Sigmoid colon (tissue), 7 donors: ENCODE data around the gene GNL1. TPM values are rescaled to one million over a fixed set of nuclear protein-coding genes. Genes with fewer than 3 reads are reported as not detected.

Experiments used
- DNase-seq: peaks from one replicate; pipeline ENCODE4 v3.0.0-alpha.2; 2019
- H3K27ac ChIP-seq, 4 donors: fragments of 200-600 bp; sonication (generic); one replicate each; pipeline ENCODE4 v1.5.1; 2016 to 2019; ENCODE audit warnings: mild to moderate bottlenecking in 1 of 4
- H3K27me3 ChIP-seq, 3 donors: fragments of 200-600 bp; sonication (generic); one replicate each; pipeline ENCODE4 v1.5.1; 2019; ENCODE audit warnings: mild to moderate bottlenecking in 1 of 3
- H3K36me3 ChIP-seq, 4 donors: fragments of 200-600 bp; sonication (generic); one replicate each; pipeline ENCODE4 v1.5.1; 2016 to 2019
- H3K4me1 ChIP-seq, 4 donors: fragments of 200-600 bp; sonication (generic); one replicate each; pipeline ENCODE4 v1.5.1; 2017 to 2019
- H3K4me3 ChIP-seq, 4 donors: fragments of 200-600 bp; sonication (generic); one replicate each; pipeline ENCODE4 v1.5.1; 2017 to 2019; ENCODE audit warnings: mild to moderate bottlenecking in 2 of 4, moderate library complexity in 1 of 4
- H3K9me3 ChIP-seq, 4 donors: fragments of 200-600 bp in 3 of 4; sonication (generic) in 3 of 4; one replicate each; pipeline versions ENCODE4 v1.5.1 to v1.6.1; 2013 to 2019
- EP300 ChIP-seq, 4 donors: sonication (generic); formaldehyde crosslinking; IDR thresholded peaks; one replicate each; pipeline ENCODE4 v1.6.1; 2017; ENCODE audit warnings: antibody characterized with exemption in 4 of 4
- POLR2A ChIP-seq, 2 donors: fragments of 450-650 bp; IDR thresholded peaks; one replicate each; pipeline ENCODE4 v1.6.1; 2016; ENCODE audit warnings: antibody characterized with exemption in 2 of 2, mild to moderate bottlenecking in 2 of 2, moderate library complexity in 2 of 2
- POLR2AphosphoS5 ChIP-seq, 4 donors: sonication (generic); formaldehyde crosslinking; IDR thresholded peaks; one replicate each; pipeline ENCODE4 v1.6.1; 2017; ENCODE audit warnings: antibody characterized with exemption in 4 of 4
- WGBS, 2 donors: extraction: QIAGEN DNeasy Blood & Tissue Kit; methylation state at CpG; one replicate each; pipeline ENCODE4 v1.1.7; 2013; 5-methylcytosine and 5-hydroxymethylcytosine counted together
- intact Hi-C: fragments of 100-400 bp; cut with DNase I; formaldehyde crosslinking; loops from one replicate; pipeline ENCODE4 v1.15.1; 2023
- polyA plus RNA-seq, 3 donors: library from polyadenylated mRNA; stranded (reverse); fragments of 200-250 nt; gene quantifications; one replicate each; pipeline ENCODE4 v1.2.3, GENCODE V29; 2013
- total RNA-seq, 4 donors: library from RNA; depleted of rRNA; stranded (reverse); fragments of >200 nt; gene quantifications; one replicate each; pipeline ENCODE4 v1.1.0, GENCODE V29; 2016
- TF ChIP-seq, protein P1 (sequence below), 4 experiments: fragments of 450-650 bp in 3 of 4; fragments of 200-600 bp in 1 of 4; IDR thresholded peaks; one replicate each; pipeline ENCODE4 v1.5.1; 2016 to 2019; ENCODE audit warnings: antibody characterized with exemption in 4 of 4, mild to moderate bottlenecking in 3 of 4, moderate library complexity in 2 of 4
- donor health status: healthy with polysubstance abuse.
- donor health status: Bipolar disorder and iron deficiency.
- donor health status: healthy.

GNL1 gene
- total RNA-seq (10 to 100 TPM; 31.6 to 36.3 (median 33.7) TPM), polyA plus RNA-seq (10 to 100 TPM; 27.7 to 50.6 (median 43.2) TPM)

DNA sequence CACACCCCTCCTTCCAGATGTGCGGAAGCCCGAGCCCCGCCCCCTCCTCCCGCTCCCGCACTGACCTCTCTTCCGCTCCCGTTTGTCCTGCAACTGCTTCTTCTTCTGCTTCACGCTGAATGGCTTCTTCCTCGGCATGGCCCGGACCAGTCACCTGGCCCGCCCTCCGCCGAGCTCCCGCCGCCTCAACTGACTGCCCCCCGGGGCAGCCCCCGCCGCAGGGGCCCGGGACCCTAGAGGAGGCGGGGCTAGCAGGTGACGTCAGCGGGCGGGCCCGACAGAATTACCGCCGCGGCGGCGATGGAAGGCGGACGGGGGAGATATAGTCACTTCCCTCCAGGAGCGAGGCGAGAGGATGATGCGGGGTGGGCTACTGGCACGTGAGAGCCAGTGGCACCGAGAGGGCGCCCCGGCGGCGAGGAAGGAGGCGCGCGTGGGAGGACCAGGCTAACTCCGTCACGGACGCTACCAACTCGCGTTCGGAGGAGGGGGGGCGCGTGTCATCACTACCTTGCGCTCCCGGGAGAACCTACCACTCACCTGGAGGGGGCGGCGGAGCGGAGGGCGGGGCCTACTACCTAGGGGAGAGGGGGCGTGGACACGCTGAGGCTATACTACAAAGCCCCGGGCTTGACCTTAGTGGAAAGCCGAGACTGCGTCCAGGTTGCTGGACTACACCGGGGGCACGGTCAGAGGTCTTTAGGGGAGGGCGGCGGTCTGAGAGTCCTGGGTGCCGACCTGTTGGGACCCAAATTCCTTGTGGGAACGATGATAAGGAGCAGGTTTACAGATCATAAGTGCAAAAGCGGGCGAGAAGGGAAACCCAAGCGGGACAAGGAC, at the start of gene GNL1:
Gene GNL1, minus strand, starts transcription at position 424 of the 840 bp plus-strand sequence. Its CDS starts 286 bp downstream, at position 138.
- WGBS, 2 donors: 0% methylated on average over 71 of the region's 71 CpGs
- TF ChIP-seq POLR2AphosphoS5 (IDR thresholded peaks at IDR 0.05) (peak; percentile 65 to 91 (median 78)), POLR2A (IDR thresholded peaks at IDR 0.05) (peak; percentile 5 to 23), EP300 (IDR thresholded peaks at IDR 0.05) (peak in 1 of 4 donors; percentile 5)
- TF ChIP-seq, protein P1, sequence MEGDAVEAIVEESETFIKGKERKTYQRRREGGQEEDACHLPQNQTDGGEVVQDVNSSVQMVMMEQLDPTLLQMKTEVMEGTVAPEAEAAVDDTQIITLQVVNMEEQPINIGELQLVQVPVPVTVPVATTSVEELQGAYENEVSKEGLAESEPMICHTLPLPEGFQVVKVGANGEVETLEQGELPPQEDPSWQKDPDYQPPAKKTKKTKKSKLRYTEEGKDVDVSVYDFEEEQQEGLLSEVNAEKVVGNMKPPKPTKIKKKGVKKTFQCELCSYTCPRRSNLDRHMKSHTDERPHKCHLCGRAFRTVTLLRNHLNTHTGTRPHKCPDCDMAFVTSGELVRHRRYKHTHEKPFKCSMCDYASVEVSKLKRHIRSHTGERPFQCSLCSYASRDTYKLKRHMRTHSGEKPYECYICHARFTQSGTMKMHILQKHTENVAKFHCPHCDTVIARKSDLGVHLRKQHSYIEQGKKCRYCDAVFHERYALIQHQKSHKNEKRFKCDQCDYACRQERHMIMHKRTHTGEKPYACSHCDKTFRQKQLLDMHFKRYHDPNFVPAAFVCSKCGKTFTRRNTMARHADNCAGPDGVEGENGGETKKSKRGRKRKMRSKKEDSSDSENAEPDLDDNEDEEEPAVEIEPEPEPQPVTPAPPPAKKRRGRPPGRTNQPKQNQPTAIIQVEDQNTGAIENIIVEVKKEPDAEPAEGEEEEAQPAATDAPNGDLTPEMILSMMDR (IDR thresholded peaks at IDR 0.05): no peak
- peaks cover 16 to 34% (median 20%) of the 10 kb centered on the region in 4 donors for H3K36me3 ChIP-seq
- DNase-seq: peak; percentile 97
- H3K27ac ChIP-seq: peak within 1 kb of the TSS; percentile 96 to 100 (median 98)
- no peaks in the 10 kb centered on the region for H3K9me3 ChIP-seq
- H3K4me1 ChIP-seq: peaks cover 0 to 28% (median 21%) of the 10 kb centered on the region in 4 donors
- H3K27me3 ChIP-seq: no peaks in the 10 kb centered on the region
- H3K4me3 ChIP-seq: peak within 1 kb of the TSS; percentile 77 to 94 (median 85)
- intact Hi-C loops: loop anchor here (2.0 kb wide), 1 partner anchor 15 kb away; the partner anchor contains the start of gene ABCF1

DNA sequence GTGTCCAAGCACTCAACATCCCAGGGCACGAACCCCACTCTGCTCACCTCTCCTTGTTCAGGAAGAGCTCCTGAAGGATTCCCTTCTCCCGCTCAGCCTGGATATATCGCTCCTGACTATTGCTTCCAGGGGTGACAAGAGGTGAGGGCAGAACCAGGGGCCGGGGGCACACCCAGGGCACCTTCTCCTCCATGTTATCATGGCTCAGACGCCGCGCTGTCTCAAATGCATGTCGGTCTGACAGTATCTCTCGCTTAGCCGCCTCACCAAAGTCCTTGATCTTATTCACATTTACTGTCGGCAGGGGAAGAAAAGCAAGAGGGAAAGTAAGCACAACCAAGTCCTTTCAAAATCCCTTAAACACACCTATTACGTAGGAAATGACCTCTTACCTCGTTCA, 47.7 kb upstream of the GNL1 start:
- no peaks in the 10 kb centered on the region for H3K27me3 ChIP-seq
- intact Hi-C loops: no loop called here
- no peak for DNase-seq
- H3K36me3 ChIP-seq: peaks cover 79 to 86% (median 83%) of the 10 kb centered on the region in 4 donors
- WGBS, 2 donors: 93 to 95% methylated on average over 13 of the region's 13 CpGs
- H3K4me1 ChIP-seq: peaks cover 0 to under 1% (median 0%) of the 10 kb centered on the region in 4 donors
- H3K4me3 ChIP-seq: no peak overlapping the region
- no peak for TF ChIP-seq POLR2A (IDR thresholded peaks at IDR 0.05)
- TF ChIP-seq, protein P1 (IDR thresholded peaks at IDR 0.05): no peak
- no peak for TF ChIP-seq POLR2AphosphoS5 (IDR thresholded peaks at IDR 0.05)
- no peak for TF ChIP-seq EP300 (IDR thresholded peaks at IDR 0.05)
- no peaks in the 10 kb centered on the region for H3K9me3 ChIP-seq
- H3K27ac ChIP-seq: no peak overlapping the region

DNA sequence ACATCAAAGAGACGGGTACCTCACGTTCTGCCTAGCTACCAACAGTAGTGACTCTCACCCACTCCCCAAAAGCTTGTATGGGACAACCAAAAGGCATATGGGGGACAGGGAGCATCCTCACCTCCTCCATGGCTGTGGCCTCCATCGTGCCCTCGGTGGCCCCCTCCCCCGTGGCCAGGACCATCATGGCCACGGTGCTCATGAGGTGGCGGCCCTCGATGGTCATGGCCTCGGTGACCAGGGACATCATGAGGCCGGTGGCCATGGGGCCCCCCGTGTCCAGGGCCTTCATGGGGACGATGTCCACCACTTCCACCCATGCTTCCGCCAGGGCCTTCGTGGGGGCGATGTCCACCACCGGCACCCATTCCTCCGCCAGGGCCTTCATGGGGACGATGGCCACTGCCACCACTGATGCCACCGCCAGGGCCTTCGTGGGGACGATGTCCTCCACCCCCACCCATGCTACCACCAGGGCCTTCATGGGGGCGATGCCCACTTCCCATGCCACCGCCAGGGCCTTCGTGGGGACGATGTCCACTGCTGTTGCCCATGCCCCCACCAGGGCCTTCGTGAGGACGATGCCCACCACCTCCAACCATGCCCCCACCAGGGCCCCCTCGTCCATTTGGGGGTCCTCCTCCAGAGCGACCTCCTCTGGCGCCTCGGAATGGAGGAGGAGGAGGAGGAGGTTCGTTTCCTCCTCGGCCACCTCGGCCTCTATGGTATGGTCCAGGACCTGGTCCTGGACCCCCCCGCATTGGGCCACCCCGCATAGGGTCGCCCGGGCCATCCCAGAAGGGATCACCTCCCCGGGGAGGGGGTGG, 45.7 kb upstream of the GNL1 start:
- 91 to 93% methylated on average over 39 of the region's 39 CpGs for WGBS, 2 donors
- Histone ChIP-seq H3K4me1 (no peaks in the 10 kb centered on the region), H3K27ac (no peak overlapping the region), H3K36me3 (peaks cover 63 to 67% (median 64%) of the 10 kb centered on the region in 4 donors), H3K27me3 (no peaks in the 10 kb centered on the region), H3K9me3 (no peaks in the 10 kb centered on the region), H3K4me3 (no peak overlapping the region)
- intact Hi-C loops: no loop called here
- TF ChIP-seq POLR2AphosphoS5 (IDR thresholded peaks at IDR 0.05): peak in 3 of 4 donors; percentile 21 to 34 (median 29)
- TF ChIP-seq, protein P1 (IDR thresholded peaks at IDR 0.05): no peak
- DNase-seq: no peak

DNA sequence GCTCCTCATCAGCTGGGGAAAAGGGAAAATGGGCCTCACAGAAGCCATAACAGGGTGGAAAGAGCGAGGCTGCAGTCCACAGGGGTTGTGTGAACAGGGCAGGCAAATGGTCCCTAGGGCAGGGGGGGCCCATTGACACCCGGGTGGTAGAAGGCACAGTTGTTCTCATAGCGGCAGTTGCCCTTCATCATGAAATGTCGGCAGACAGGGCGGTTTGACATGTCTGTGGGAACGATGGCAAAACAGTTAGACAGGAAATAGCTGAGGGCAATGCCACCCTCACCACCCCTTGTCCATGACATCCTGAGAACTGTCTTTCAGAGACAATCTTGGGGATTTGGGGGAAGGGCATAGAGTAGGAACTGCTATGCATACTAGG, 45.1 kb upstream of the GNL1 start:
- WGBS, 2 donors: 67 to 72% methylated on average over 6 of the region's 6 CpGs
- intact Hi-C loops: no loop called here
- no peak for DNase-seq
- H3K9me3 ChIP-seq: no peaks in the 10 kb centered on the region
- no peak overlapping the region for H3K4me3 ChIP-seq
- H3K36me3 ChIP-seq: peaks cover 57 to 61% (median 58%) of the 10 kb centered on the region in 4 donors
- H3K27ac ChIP-seq: no peak overlapping the region
- H3K27me3 ChIP-seq: no peaks in the 10 kb centered on the region
- H3K4me1 ChIP-seq: no peaks in the 10 kb centered on the region
- TF ChIP-seq POLR2A (IDR thresholded peaks at IDR 0.05) (no peak), POLR2AphosphoS5 (IDR thresholded peaks at IDR 0.05) (peak in 1 of 4 donors; percentile 35)
